DOHH2 (cell line): ENCODE results near the gene ZSCAN10.

ENCODE experiments used
- EZH2phosphoT487 ChIP-seq: fragments of 200-600 bp; sonication (generic); IDR thresholded peaks from 2 replicates; pipeline ENCODE4 v1.6.1; 2017; ENCODE audit warnings: borderline replicate concordance, mild to moderate bottlenecking, antibody characterized with exemption, low read length, moderate library complexity, mixed read lengths
- TF ChIP-seq, protein P1 (sequence below): fragments of 200-600 bp; sonication (generic); IDR thresholded peaks from one replicate; pipeline ENCODE4 v1.5.1; 2014; ENCODE audit warnings: antibody characterized with exemption, mild to moderate bottlenecking, low read depth, low read length; ENCODE audit not compliant: poor library complexity, severe bottlenecking

DNA sequence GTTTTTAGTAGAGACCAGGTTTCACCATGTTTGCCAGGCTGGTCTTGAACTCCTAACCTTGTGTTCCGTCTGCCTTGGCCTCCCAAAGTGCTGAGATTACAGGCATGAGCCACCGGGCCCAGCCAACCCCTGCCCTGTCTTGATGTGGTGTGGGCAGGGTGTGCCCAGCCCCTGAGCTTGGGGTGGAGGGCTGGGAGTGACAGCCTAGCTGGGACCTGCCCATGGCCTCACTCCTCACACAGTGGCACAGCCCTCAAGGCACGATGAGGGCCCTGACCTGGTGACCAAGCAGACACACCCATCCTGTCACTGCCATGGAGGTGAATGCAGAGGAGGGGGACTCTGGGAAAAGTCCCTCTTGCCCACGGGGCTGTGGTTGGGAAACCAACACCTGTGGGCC lies 30.6 kb downstream of the ZSCAN10 start:
- TF ChIP-seq, protein P1, sequence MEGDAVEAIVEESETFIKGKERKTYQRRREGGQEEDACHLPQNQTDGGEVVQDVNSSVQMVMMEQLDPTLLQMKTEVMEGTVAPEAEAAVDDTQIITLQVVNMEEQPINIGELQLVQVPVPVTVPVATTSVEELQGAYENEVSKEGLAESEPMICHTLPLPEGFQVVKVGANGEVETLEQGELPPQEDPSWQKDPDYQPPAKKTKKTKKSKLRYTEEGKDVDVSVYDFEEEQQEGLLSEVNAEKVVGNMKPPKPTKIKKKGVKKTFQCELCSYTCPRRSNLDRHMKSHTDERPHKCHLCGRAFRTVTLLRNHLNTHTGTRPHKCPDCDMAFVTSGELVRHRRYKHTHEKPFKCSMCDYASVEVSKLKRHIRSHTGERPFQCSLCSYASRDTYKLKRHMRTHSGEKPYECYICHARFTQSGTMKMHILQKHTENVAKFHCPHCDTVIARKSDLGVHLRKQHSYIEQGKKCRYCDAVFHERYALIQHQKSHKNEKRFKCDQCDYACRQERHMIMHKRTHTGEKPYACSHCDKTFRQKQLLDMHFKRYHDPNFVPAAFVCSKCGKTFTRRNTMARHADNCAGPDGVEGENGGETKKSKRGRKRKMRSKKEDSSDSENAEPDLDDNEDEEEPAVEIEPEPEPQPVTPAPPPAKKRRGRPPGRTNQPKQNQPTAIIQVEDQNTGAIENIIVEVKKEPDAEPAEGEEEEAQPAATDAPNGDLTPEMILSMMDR, result no peak
- no peak for TF ChIP-seq EZH2phosphoT487
